Effector CD4-positive, alpha-beta T cell (primary cell): ENCODE data around the gene RGL3.
A peak's percentile ranks its signal among the peaks of the same experiment; 100 is the strongest.
"Not testable (repeated sequence)": the region's sequence is repeated elsewhere in the genome, so short reads cannot be mapped to it uniquely, and the experiment has no call there.

Source experiments
- DNase-seq: peaks from one replicate; pipeline ENCODE4 v3.0.0-alpha.2; 2020

Gene RGL3

DNA sequence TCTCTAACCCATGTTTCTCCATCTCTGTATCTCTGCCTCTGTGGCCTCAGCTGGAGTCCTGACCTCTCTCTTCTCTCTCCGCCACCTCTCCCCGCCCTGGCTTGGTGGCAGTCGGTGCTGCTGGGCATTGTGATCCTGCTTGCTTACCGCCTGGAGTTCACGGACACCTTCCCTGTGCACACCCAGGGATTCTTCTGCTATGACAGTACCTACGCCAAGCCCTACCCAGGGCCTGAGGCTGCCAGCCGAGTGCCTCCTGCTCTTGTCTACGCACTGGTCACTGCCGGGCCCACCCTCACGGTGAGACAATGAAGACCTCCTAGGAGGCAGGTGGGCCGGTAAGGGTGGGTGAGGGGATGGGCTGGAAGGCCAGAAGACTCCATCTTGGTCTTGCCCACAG, 59.7 kb downstream of the RGL3 start:
- no peak for DNase-seq

DNA sequence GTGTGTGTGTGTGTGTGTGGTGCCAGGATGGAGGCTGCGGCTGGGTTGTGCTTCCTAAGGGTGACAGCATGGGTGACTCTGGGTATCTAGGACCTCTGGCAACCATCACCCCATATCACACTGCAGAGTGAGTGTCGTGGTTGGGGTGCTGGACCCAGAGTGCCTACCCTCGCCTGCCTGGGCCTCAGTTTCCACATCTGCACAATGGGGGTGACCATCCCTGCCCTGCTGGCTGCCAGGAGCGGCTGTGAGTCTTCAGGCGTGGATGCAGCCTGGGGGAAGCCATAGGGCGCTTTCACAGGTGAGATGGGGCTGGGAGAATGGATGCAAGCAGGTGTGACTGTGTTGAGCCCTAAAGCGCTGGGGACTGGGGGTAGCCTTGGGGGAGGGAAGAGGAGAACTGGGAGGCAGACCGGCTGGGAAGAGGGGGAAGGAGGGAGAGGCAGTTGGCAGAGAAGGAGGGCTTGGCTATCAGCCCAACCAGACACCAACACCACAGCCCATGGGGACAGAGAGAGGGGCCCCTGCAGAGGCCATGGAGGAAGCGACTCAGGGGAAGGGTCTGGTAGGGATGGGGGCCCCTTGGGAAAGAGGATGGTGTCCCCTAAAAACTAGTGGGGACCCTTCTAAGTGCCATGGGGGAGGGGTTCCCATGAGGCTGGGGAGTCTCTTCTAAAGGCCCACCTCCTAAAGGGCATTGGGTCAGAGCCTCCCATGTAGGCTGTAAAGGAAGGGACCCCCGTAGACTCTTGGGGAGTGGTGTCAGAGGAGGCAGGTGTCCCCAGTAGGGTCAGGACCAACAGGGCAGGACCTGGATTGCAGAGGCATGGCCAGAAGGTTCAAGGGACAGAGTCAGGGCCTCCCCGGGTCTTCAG, 62.2 kb downstream of the RGL3 start:
- no peak for DNase-seq

GRCh38 chr19:11356074-11356397, 63.1 kb downstream of the RGL3 start:
- no peak for DNase-seq

DNA sequence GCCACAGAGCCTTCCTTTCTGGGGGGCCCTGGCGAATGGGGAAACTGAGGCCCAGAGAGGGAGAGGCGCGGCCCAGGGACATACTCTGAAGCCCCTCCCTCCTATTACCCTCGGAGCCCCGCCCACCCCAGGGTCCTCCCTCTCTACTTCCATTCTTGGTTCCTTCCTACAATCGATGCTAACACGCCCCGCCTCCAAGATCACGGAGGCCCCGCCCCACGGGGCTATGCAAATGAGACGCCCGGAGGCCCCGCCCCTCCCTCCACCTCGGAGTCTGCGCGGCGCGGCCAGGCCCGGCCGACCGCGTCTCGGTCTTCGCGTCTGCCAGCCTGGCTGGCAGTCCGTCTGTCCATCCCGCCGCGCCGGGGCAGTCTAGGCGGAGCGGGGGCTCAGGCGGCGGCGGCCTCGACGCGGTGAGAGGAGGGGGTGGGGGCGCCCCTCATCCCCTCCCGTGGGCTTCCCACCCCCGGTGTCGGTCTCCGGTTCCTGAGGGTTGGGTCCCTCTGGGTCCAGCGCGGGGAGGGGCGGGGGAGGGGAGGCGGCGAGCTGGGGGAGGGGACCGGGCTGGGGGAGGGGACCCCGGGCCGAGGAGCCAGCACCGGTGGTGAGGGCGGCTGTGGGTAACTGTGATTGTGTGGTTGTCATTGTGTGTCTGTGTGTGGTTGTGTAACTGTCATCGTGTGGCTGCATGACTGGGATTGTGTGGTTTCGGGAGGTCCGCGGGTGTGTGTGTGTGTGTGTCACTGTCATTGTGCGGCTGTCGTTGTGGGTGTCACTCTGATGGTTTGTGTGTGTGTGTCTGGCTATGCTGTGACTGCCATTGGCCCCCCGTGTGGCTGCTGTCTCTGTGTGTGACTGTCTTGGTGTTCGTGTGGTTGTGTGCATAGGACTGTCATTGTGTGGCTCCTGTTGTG, 63.7 kb downstream of the RGL3 start, which contains the start of gene PLPPR2:
Gene PLPPR2 (plus strand): TSS at position 273 of the 914 bp plus-strand sequence. CDS start 2,242 bp downstream, outside the sequence.
- DNase-seq, result peak; percentile 76

DNA sequence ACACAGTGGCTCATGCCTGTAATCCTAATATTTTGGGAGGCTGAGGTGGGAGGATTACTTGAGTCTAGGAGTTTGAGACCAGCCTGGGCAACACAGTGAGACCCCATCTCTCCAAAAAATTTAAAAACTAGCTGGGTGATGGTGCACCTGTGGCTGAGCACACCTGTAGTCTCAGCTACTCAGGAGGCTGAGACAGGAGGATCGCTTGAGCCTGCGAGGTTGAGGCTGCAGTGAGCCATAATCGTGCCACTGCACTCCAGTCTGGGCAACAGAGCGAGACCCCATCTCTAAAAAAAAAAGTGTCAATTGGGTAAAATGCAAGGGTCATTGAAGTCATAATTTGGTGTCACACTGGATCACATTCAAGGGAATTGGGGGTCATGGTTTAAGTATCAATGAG, 65.0 kb downstream of the RGL3 start:
- not testable (repeated sequence) for DNase-seq

- DNase-seq, result no peak
Measured at GRCh38 chr19:11349171-11349570, 69.9 kb downstream of the RGL3 start.

DNA sequence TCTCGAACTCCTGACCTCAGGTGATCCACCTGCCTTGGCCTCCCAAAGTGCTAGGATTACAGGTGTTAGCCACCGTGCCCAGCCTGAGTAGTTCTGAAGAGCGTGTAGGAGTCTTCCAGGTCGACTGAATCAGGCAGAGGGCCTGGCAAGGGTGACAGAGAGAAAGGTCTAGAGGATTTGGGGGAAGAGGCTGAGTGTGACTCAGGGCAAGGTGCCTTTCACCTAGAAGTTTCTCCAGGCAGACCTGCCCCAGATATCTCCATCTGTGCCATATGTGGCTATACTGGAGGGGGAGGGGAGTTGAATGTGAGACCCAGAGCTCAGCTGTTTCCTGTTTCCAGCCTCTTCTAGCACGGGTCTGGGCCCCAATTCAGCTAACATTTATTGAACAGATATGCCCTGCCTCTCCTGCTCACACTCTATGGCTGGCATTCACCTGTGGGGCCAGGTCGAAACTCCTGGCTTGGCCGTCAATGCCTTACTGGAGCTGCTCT, 71.5 kb downstream of the RGL3 start:
- no peak for DNase-seq

DNA sequence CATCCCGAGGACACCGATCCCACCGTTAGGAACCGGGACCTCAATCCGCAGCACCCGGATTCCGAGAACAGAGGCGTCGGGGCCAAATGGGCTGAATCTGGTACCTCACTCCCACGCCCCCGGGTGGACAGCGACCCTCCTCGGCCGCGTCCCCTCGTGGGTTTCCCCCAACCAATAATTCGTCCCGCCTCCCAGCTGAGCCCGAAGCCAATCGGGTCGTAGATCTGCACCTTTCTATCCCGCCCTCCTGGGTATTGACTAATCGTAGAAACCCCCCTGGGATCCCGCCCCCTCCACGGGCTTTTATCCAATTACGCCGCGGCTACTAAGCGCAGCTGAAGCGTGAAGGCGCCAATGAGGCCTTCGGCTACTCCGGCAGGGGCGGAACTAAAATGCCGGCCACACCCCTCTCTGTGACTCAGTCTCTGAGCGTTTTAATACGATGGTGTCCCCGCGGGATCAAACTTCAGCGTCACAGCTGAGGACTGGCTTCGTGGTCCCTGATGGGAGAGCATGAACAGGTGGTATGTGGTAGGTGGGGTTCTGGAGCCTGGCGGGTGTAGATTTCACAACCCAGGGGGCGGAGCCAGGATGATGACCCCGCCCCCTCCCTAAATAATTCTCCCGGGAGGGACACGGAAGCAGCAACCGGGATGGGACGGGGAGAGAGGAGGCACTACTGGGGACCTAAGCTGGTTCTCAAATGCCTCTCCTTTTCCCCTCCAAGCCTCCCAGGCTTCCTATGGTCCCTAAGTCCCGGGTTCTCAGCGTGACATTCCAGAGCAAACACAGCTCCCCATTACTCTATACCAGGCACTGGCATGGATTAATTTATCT, 72.8 kb downstream of the RGL3 start, which contains the start of the genes CCDC159 and TMEM205:
Gene CCDC159 (plus strand): TSS at position 416 of the 837 bp plus-strand sequence. CDS start 88 bp downstream, at position 504.
Gene TMEM205 (minus strand): TSS at position 165 of the 837 bp plus-strand sequence. CDS start 649 bp downstream, outside the sequence.
- DNase-seq, result peak; percentile 98

GRCh38 chr19:11345122-11345803, 73.9 kb downstream of the RGL3 start:
- no peak for DNase-seq
